ENCODE data around the gene CD247.
A peak's percentile ranks its signal among the peaks of the same experiment; 100 is the strongest.

Gene CD247

GRCh38 chr1:167413328-167413727 lies 105.0 kb downstream of the CD247 start:
- peaks cover 50% of the 10 kb centered on the region for H3K36me3 Mint-ChIP-seq (ENCODE audit: low read depth)
- H3K4me3 Mint-ChIP-seq = no peak overlapping the region
- no peaks in the 10 kb centered on the region for H3K9me3 Mint-ChIP-seq
- DNase-seq = no peak
- H3K27me3 Mint-ChIP-seq (ENCODE audit: low read depth, poor library complexity) = peaks cover 5% of the 10 kb centered on the region
- H3K4me1 Mint-ChIP-seq = peaks cover 28% of the 10 kb centered on the region
- no peak overlapping the region for H3K27ac Mint-ChIP-seq
- TF ChIP-seq, protein P1, sequence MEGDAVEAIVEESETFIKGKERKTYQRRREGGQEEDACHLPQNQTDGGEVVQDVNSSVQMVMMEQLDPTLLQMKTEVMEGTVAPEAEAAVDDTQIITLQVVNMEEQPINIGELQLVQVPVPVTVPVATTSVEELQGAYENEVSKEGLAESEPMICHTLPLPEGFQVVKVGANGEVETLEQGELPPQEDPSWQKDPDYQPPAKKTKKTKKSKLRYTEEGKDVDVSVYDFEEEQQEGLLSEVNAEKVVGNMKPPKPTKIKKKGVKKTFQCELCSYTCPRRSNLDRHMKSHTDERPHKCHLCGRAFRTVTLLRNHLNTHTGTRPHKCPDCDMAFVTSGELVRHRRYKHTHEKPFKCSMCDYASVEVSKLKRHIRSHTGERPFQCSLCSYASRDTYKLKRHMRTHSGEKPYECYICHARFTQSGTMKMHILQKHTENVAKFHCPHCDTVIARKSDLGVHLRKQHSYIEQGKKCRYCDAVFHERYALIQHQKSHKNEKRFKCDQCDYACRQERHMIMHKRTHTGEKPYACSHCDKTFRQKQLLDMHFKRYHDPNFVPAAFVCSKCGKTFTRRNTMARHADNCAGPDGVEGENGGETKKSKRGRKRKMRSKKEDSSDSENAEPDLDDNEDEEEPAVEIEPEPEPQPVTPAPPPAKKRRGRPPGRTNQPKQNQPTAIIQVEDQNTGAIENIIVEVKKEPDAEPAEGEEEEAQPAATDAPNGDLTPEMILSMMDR (IDR thresholded peaks at IDR 0.05) = no peak

DNA sequence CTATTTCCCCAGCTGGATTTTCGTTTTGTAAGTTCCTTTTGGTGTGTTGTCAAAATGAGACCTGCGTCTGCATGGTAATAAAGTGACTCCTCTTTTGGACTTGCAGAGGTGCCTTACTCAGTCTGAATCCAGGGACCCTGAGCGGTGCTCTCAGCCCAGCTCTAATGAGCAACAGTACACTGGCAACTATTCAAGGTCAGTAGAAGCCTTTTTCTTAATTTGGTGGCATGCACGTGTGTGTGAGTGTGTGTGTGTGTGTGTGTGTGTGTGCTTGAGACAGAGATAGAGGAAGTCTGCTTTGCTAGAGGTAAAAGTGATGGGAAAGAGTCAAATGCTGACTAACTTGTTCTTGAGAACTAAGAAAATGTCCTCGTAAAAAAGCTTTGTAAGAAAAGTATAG lies 105.4 kb downstream of the CD247 start:
- no peak for DNase-seq
- Mint-ChIP-seq H3K27ac (no peak overlapping the region), H3K27me3 (ENCODE audit: low read depth, poor library complexity) (peaks cover 5% of the 10 kb centered on the region), H3K9me3 (no peaks in the 10 kb centered on the region), H3K36me3 (ENCODE audit: low read depth) (peaks cover 50% of the 10 kb centered on the region), H3K4me1 (peaks cover 24% of the 10 kb centered on the region), H3K4me3 (no peak overlapping the region)
- TF ChIP-seq, protein P1 (IDR thresholded peaks at IDR 0.05) = no peak

DNA sequence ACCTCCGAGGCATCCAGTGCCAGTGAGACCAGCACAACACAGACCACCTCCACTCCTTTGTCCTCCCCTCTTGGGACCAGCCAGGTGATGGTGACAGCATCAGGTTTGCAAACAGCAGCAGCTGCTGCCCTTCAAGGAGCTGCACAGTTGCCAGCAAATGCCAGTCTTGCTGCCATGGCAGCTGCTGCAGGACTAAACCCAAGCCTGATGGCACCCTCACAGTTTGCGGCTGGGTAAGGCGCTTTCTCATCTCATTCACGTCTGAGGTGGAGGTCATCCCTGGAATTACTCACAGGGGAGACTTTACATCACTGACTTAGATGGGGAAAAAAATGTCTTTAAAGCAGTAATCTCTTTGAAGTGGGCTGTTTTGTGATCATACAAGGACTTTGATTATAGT lies 106.3 kb downstream of the CD247 start:
- no peaks in the 10 kb centered on the region for H3K9me3 Mint-ChIP-seq
- H3K4me1 Mint-ChIP-seq = peaks cover 15% of the 10 kb centered on the region
- H3K4me3 Mint-ChIP-seq = no peak overlapping the region
- H3K27me3 Mint-ChIP-seq (ENCODE audit: low read depth, poor library complexity) = peaks cover 5% of the 10 kb centered on the region
- TF ChIP-seq, protein P1 (IDR thresholded peaks at IDR 0.05) = no peak
- H3K27ac Mint-ChIP-seq = no peak overlapping the region
- H3K36me3 Mint-ChIP-seq (ENCODE audit: low read depth) = peaks cover 49% of the 10 kb centered on the region
- no peak for DNase-seq

- TF ChIP-seq, protein P1 (IDR thresholded peaks at IDR 0.05) = no peak
- Mint-ChIP-seq H3K4me3 (no peak overlapping the region), H3K27ac (no peak overlapping the region), H3K4me1 (no peaks in the 10 kb centered on the region), H3K9me3 (no peaks in the 10 kb centered on the region), H3K27me3 (ENCODE audit: low read depth, poor library complexity) (no peaks in the 10 kb centered on the region), H3K36me3 (ENCODE audit: low read depth) (peaks cover 52% of the 10 kb centered on the region)
- no peak for DNase-seq
These were observed 109.1 kb downstream of the CD247 start for GRCh38 chr1:167409183-167409582.

DNA sequence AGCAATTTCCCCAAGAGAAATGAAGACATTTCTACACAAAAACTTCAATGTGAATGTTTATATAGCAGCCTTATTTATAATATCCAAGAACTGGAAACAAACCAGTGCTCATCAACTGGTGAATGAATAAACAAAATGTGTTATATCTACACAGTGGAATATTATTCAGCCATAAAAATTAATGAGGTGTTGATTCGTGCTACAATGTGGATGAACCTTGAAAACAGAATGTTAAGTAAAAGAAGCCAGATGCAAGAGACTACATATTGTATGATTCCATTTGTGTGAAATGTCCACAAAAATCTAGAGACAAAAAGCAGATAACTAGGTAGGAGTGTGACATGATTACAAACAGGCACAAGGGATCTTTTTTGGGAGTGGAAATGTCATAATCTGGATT lies 110.0 kb downstream of the CD247 start:
- Mint-ChIP-seq H3K9me3 (no peaks in the 10 kb centered on the region), H3K27ac (no peak overlapping the region), H3K4me1 (no peaks in the 10 kb centered on the region), H3K27me3 (ENCODE audit: low read depth, poor library complexity) (no peaks in the 10 kb centered on the region), H3K4me3 (no peak overlapping the region), H3K36me3 (ENCODE audit: low read depth) (peaks cover 51% of the 10 kb centered on the region)
- TF ChIP-seq, protein P1 (IDR thresholded peaks at IDR 0.05) = no peak
- DNase-seq = no peak

DNA sequence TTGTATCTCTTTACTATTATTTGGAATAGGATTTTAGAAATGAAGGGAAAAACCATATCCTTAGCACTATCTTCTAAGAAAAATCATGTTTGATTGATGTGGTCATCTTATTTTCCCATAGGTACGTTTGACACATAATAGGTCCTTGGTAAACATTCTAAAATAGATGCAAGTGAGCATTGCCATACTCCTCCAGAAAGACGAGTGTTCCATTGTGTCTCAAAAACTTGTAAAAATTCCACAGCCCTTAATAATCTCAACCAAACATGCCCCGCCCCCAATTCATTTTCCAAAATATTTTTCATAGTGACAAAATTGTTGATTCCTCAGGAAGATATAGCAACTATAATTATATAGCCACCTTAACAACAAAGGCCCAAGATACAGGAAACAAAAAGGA lies 113.4 kb downstream of the CD247 start:
- no peaks in the 10 kb centered on the region for H3K4me1 Mint-ChIP-seq
- peak overlapping the region; percentile 5 for H3K27ac Mint-ChIP-seq
- H3K9me3 Mint-ChIP-seq = no peaks in the 10 kb centered on the region

More for the DNA sequence above, 113.4 kb downstream of the CD247 start:
- Mint-ChIP-seq H3K27me3 (ENCODE audit: low read depth, poor library complexity) (no peaks in the 10 kb centered on the region), H3K36me3 (ENCODE audit: low read depth) (peaks cover 48% of the 10 kb centered on the region), H3K4me3 (no peak overlapping the region)
- DNase-seq = no peak
- TF ChIP-seq, protein P1 (IDR thresholded peaks at IDR 0.05) = no peak

Measured in nephron progenitor cell (in vitro differentiated cells).